Breast epithelium (tissue), 4 donors: ENCODE measurements around the gene WTIP. TPM values are rescaled to one million over a fixed set of nuclear protein-coding genes. Genes with fewer than 3 reads are reported as not detected.
A peak's percentile ranks its signal among the peaks of the same experiment; 100 is the strongest.

Source experiments
- DNase-seq, 2 donors: peaks; one replicate each; pipeline ENCODE4 v3.0.0-alpha.2; 2019; ENCODE audit warnings: low spot score in 2 of 2
- H3K27ac ChIP-seq, 2 donors: fragments of 200-600 bp; sonication (generic) in 1 of 2; one replicate each; pipeline ENCODE4 v1.5.1; 2016 to 2019; ENCODE audit warnings: mild to moderate bottlenecking in 1 of 2
- H3K27me3 ChIP-seq, 2 donors: fragments of 200-600 bp; sonication (generic) in 1 of 2; one replicate each; pipeline versions ENCODE4 v1.5.1 to v1.6.0; 2017 to 2019; ENCODE audit warnings: control low read depth in 1 of 2, mild to moderate bottlenecking in 1 of 2
- H3K36me3 ChIP-seq: fragments of 200-600 bp; one replicate; pipeline ENCODE4 v1.5.1; 2019
- H3K4me1 ChIP-seq, 2 donors: fragments of 200-600 bp; sonication (generic); one replicate each; pipeline ENCODE4 v1.5.1; 2016 to 2019; ENCODE audit warnings: control low read depth in 1 of 2
- H3K4me3 ChIP-seq, 3 donors: fragments of 200-600 bp; sonication (generic); 1 replicate in 2 of 3; 2 replicates in 1 of 3; pipeline ENCODE4 v1.5.1; 2016 to 2019; ENCODE audit warnings: mild to moderate bottlenecking in 3 of 3, moderate library complexity in 2 of 3
- H3K9me3 ChIP-seq, 2 donors: fragments of 200-600 bp; sonication (generic) in 1 of 2; one replicate each; pipeline ENCODE4 v1.5.1; 2016 to 2019; ENCODE audit warnings: control low read depth in 1 of 2
- CTCF ChIP-seq, 3 donors: fragments of 450-650 bp; IDR thresholded peaks; one replicate each; pipeline ENCODE4 v1.5.1; 2016 to 2017; ENCODE audit warnings: antibody characterized with exemption in 3 of 3, mild to moderate bottlenecking in 3 of 3, moderate library complexity in 3 of 3
- POLR2A ChIP-seq: fragments of 450-650 bp; IDR thresholded peaks from one replicate; pipeline ENCODE4 v1.6.1; 2016; ENCODE audit warnings: antibody characterized with exemption, mild to moderate bottlenecking, moderate library complexity
- POLR2AphosphoS5 ChIP-seq, 3 donors: sonication (generic); formaldehyde crosslinking; IDR thresholded peaks; one replicate each; pipeline ENCODE4 v1.6.1; 2017; ENCODE audit warnings: antibody characterized with exemption in 3 of 3
- intact Hi-C: fragments of 100-400 bp; cut with DNase I; formaldehyde crosslinking; loops from one replicate; pipeline ENCODE4 v1.15.1; 2023; ENCODE audit warnings: low total_unique reads
- total RNA-seq, 3 donors: library from RNA; depleted of rRNA; stranded (reverse); fragments of >200 nt; gene quantifications; one replicate each; pipeline ENCODE4 v1.1.0, GENCODE V29; 2016

The WTIP gene
- total RNA-seq, 3 donors from 2014 or later, result 11.9 to 20.6 (median 14.9) TPM

DNA sequence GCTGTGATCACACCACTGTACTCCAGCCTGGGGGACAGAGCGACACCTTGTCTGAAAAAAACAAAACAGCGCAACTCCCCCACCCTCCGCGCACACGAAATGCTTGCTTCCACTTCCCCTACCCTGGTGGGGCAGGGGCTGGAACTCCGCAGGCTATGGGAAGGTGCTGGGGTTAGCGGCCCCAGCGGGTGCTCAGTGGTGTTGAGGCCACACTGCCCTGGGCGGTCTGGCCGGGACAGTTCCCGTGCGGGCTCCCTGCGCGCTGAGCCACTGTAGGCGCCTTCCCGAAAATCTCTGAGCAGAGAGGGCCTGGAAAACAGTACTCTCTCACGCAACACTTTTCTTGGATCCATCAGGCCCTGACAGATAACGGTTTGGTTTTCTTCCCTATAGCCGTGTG lies 1.1 kb upstream of the WTIP start:
- intact Hi-C loops, result no loop called here
- peak overlapping the region; percentile 62 to 90 (median 72) for H3K4me3 ChIP-seq

GRCh38 chr19:34481861-34482379 lies 362 bp downstream of the WTIP start:
- no peak for TF ChIP-seq CTCF (IDR thresholded peaks at IDR 0.05)
- no peak for TF ChIP-seq POLR2AphosphoS5 (IDR thresholded peaks at IDR 0.05)
- no peak for TF ChIP-seq POLR2A
- Histone ChIP-seq H3K36me3 (no peaks in the 10 kb centered on the region), H3K9me3 (no peaks in the 10 kb centered on the region), H3K27ac (peak overlapping the region; percentile 57 to 91), H3K4me1 (peaks cover 0 to 6% of the 10 kb centered on the region in 2 donors), H3K27me3 (no peaks in the 10 kb centered on the region), H3K4me3 (peak overlapping the region; percentile 62 to 90 (median 72))
- no peak for DNase-seq
- intact Hi-C loops, result loop anchor here (2.0 kb wide), 1 partner anchor 21 kb away; no protein-coding TSS in a partner anchor

More for the DNA sequence above, 1.1 kb upstream of the WTIP start:
- TF ChIP-seq CTCF (IDR thresholded peaks at IDR 0.05) (no peak), POLR2A (no peak), POLR2AphosphoS5 (IDR thresholded peaks at IDR 0.05) (no peak)
- Histone ChIP-seq H3K27ac (no peak overlapping the region), H3K36me3 (no peaks in the 10 kb centered on the region), H3K4me1 (peaks cover 0 to 6% of the 10 kb centered on the region in 2 donors), H3K9me3 (no peaks in the 10 kb centered on the region), H3K27me3 (no peaks in the 10 kb centered on the region)
- no peak for DNase-seq

DNA sequence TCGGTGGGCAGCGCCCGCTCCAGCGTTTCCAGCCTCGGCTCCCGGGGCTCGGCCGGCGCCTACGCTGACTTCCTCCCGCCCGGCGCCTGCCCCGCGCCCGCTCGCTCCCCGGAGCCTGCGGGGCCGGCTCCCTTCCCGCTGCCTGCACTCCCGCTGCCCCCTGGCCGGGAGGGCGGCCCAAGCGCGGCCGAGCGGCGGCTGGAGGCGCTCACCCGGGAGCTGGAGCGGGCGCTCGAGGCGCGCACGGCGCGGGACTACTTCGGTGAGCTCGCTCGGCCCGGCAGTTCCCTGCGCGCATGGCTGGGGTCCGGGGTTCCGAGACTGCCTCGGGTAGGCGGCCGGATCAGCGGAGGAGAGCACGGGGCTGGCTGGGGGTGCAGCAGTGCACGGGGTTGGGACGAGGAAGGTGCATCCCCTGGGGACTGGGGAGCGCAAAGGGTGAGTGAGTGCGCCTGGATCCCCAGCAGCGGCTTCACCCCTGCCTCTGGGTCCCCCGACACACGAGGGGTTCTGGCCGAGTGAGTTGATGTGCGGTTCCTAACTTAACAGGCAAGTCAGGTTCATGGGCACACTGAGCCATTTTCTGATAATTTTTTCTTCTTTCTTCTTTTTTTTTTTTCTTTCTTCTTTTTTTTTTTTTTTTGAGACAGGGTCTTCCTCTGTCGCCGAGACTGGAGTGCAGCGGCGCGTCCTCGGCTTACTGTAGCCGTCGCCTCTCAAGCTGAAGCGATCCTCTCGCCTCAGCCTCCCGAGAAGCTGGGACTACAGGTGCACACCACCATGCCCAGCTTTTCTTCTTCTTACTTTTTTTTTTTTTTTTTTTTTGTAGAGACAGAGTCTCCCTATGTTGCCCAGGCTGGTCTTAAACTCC lies 1.1 kb downstream of the WTIP start:
- DNase-seq, result no peak
- Histone ChIP-seq H3K9me3 (no peaks in the 10 kb centered on the region), H3K4me1 (peaks cover 0 to 6% of the 10 kb centered on the region in 2 donors), H3K27ac (peak overlapping the region; percentile 57 to 91), H3K27me3 (no peaks in the 10 kb centered on the region), H3K36me3 (no peaks in the 10 kb centered on the region), H3K4me3 (peak overlapping the region; percentile 62 to 90 (median 72))
- intact Hi-C loops, result loop anchor here (2.0 kb wide), 1 partner anchor 22 kb away; no protein-coding TSS in a partner anchor
- TF ChIP-seq POLR2AphosphoS5 (IDR thresholded peaks at IDR 0.05) (no peak), POLR2A (no peak), CTCF (IDR thresholded peaks at IDR 0.05) (no peak)

- Histone ChIP-seq H3K4me1 (peaks cover 0 to 6% of the 10 kb centered on the region in 2 donors), H3K4me3 (peak overlapping the region in 2 of 3 donors; percentile 13 to 51), H3K36me3 (no peaks in the 10 kb centered on the region), H3K27ac (no peak overlapping the region), H3K27me3 (no peaks in the 10 kb centered on the region), H3K9me3 (no peaks in the 10 kb centered on the region)
- intact Hi-C loops, result no loop called here
- DNase-seq, result no peak
- no peak for TF ChIP-seq POLR2A
- no peak for TF ChIP-seq POLR2AphosphoS5 (IDR thresholded peaks at IDR 0.05)
- no peak for TF ChIP-seq CTCF (IDR thresholded peaks at IDR 0.05)
Measured at GRCh38 chr19:34484328-34484727, 2.8 kb downstream of the WTIP start.

DNA sequence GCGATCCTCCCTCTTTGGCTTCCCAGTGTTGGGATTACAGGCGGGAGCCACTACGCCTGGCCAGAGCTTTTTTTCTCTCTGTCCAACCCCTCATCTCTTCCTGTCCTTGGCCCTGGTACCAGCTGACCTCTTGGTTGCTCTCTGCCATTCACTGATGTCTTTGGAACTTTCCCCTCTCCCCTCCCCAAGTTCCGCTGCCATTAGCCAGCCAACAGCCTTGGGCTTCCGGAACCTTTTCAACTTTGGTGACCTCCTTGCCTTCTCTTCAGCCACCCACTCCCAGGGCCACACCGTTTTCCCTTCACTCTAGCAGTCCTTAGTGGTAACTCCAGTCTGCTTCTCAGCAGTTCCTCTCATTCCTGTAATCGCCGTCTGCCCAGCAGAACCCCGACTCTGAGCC lies 4.3 kb downstream of the WTIP start:
- H3K27ac ChIP-seq, result no peak overlapping the region
- no peaks in the 10 kb centered on the region for H3K27me3 ChIP-seq
- no peak overlapping the region for H3K4me3 ChIP-seq
- no peak for DNase-seq
- TF ChIP-seq CTCF (IDR thresholded peaks at IDR 0.05) (no peak), POLR2AphosphoS5 (IDR thresholded peaks at IDR 0.05) (no peak), POLR2A (no peak)
- intact Hi-C loops, result no loop called here
- no peaks in the 10 kb centered on the region for H3K36me3 ChIP-seq
- peaks cover 0 to 2% of the 10 kb centered on the region in 2 donors for H3K4me1 ChIP-seq
- no peaks in the 10 kb centered on the region for H3K9me3 ChIP-seq
